Liver (tissue), 9 donors: ENCODE results near the gene ZC3H12D. TPM values are rescaled to one million over a fixed set of nuclear protein-coding genes. Genes with fewer than 3 reads are reported as not detected.

Source experiments
- DNase-seq: peaks from one replicate; pipeline ENCODE4 v3.0.0-alpha.2; 2017; ENCODE audit warnings: low spot score
- H3K27ac ChIP-seq, 2 donors: one replicate each; pipeline ENCODE4 v1.7.0; 2013; ENCODE audit warnings: inconsistent platforms in 2 of 2, low read length in 2 of 2, control low read depth in 1 of 2, low read depth in 1 of 2, mild to moderate bottlenecking in 1 of 2
- H3K27me3 ChIP-seq, 4 donors: one replicate each; pipeline versions ENCODE4 v1.6.1 to v1.7.0; 2013; ENCODE audit warnings: low read length in 3 of 4, inconsistent platforms in 1 of 4, mild to moderate bottlenecking in 1 of 4, moderate library complexity in 1 of 4; ENCODE audit not compliant: control insufficient read depth in 4 of 4, insufficient read depth in 4 of 4
- H3K36me3 ChIP-seq, 4 donors: one replicate each; pipeline versions ENCODE4 v1.6.1 to v1.7.0; 2013; ENCODE audit warnings: low read length in 3 of 4, mild to moderate bottlenecking in 3 of 4, low read depth in 1 of 4, moderate library complexity in 1 of 4; ENCODE audit not compliant: control insufficient read depth in 4 of 4, insufficient read depth in 3 of 4
- H3K4me1 ChIP-seq, 4 donors: one replicate each; pipeline versions ENCODE4 v1.6.1 to v1.7.0; 2013; ENCODE audit warnings: low read length in 3 of 4, mild to moderate bottlenecking in 3 of 4, moderate library complexity in 1 of 4; ENCODE audit not compliant: control insufficient read depth in 4 of 4, insufficient read depth in 4 of 4
- H3K4me3 ChIP-seq, 3 donors: one replicate each; pipeline versions ENCODE4 v1.6.1 to v1.7.0; 2013; ENCODE audit warnings: low read length in 3 of 3, control low read depth in 1 of 3, low read depth in 1 of 3, mild to moderate bottlenecking in 1 of 3
- H3K9ac ChIP-seq, 2 donors: one replicate each; pipeline ENCODE4 v1.7.0; 2013; ENCODE audit warnings: low read length in 2 of 2, mild to moderate bottlenecking in 2 of 2, moderate library complexity in 2 of 2, control low read depth in 1 of 2, low read depth in 1 of 2
- H3K9me3 ChIP-seq, 4 donors: one replicate each; pipeline versions ENCODE4 v1.6.1 to v1.7.0; 2013; ENCODE audit warnings: low read length in 3 of 4; ENCODE audit not compliant: control insufficient read depth in 4 of 4
- CTCF ChIP-seq: fragments of 150-350 bp; IDR thresholded peaks from 2 replicates; pipeline ENCODE4 v1.5.1; 2017; ENCODE audit warnings: improper control_type of control experiment, low read depth, low read length; ENCODE audit not compliant: missing input control
- EGR1 ChIP-seq, 2 donors: IDR thresholded peaks; 2 replicates each; pipeline ENCODE4 v1.6.1; 2016 to 2018; ENCODE audit warnings: antibody characterized with exemption in 2 of 2, low read depth in 2 of 2
- FOXA1 ChIP-seq: IDR thresholded peaks from 2 replicates; pipeline ENCODE4 v1.6.1; 2016; ENCODE audit warnings: antibody characterized with exemption
- FOXA2 ChIP-seq: IDR thresholded peaks from 2 replicates; pipeline ENCODE4 v1.6.1; 2016; ENCODE audit warnings: antibody characterized with exemption
- GABPA ChIP-seq, 2 donors: IDR thresholded peaks in 1 of 2; conservative IDR thresholded peaks in 1 of 2; 2 replicates each; pipeline ENCODE4 v1.6.1; 2016; ENCODE audit warnings: antibody characterized with exemption in 2 of 2, mild to moderate bottlenecking in 1 of 2, moderate library complexity in 1 of 2
- HNF4A ChIP-seq, 2 donors: conservative IDR thresholded peaks; 2 replicates each; pipeline ENCODE4 v1.6.1; 2016; ENCODE audit warnings: antibody characterized with exemption in 2 of 2, mild to moderate bottlenecking in 2 of 2
- HNF4G ChIP-seq: IDR thresholded peaks from 2 replicates; pipeline ENCODE4 v1.6.1; 2016; ENCODE audit warnings: antibody characterized with exemption
- JUND ChIP-seq, 2 donors: IDR thresholded peaks; 2 replicates each; pipeline ENCODE4 v1.6.1; 2016; ENCODE audit warnings: antibody characterized with exemption in 2 of 2
- RAD21 ChIP-seq, 2 donors: IDR thresholded peaks; 2 replicates each; pipeline ENCODE4 v1.6.1; 2016; ENCODE audit warnings: antibody characterized with exemption in 2 of 2, mild to moderate bottlenecking in 2 of 2
- RXRA ChIP-seq, 2 donors: IDR thresholded peaks; 2 replicates each; pipeline ENCODE4 v1.6.1; 2017 to 2018; ENCODE audit warnings: antibody characterized with exemption in 2 of 2, mild to moderate bottlenecking in 1 of 2
- SP1 ChIP-seq: IDR thresholded peaks from 2 replicates; pipeline ENCODE4 v1.6.1; 2018; ENCODE audit warnings: antibody characterized with exemption, mild to moderate bottlenecking
- TAF1 ChIP-seq: conservative IDR thresholded peaks from 2 replicates; pipeline ENCODE4 v1.6.1; 2016; ENCODE audit warnings: antibody characterized with exemption, mild to moderate bottlenecking
- YY1 ChIP-seq: IDR thresholded peaks from 2 replicates; pipeline ENCODE4 v1.6.1; 2016; ENCODE audit warnings: antibody characterized with exemption, mild to moderate bottlenecking
- WGBS: extraction: QIAGEN DNeasy Blood & Tissue Kit; methylation state at CpG from one replicate; pipeline ENCODE4 v1.1.7; 2013; 5-methylcytosine and 5-hydroxymethylcytosine counted together
- polyA plus RNA-seq, 2 donors: library from polyadenylated mRNA; stranded (reverse) in 1 of 2; unstranded in 1 of 2; fragments of 200-250 nt in 1 of 2; fragments of >200 nt in 1 of 2; fragmentation: Nextera tagmentation in 1 of 2; extraction: Ambion mirVana in 1 of 2; gene quantifications; one replicate each; pipeline versions ENCODE4 v1.2.1 to v1.2.3, GENCODE V29; 2013 to 2015
- total RNA-seq, 2 donors: library from RNA; depleted of rRNA; stranded (reverse); fragments of >200 nt; gene quantifications; one replicate each; pipeline ENCODE4 v1.2.3, GENCODE V29; 2014
- TF ChIP-seq, protein P1 (sequence below): IDR thresholded peaks from 2 replicates; pipeline ENCODE4 v1.6.1; 2016; ENCODE audit warnings: antibody characterized with exemption
- TF ChIP-seq, protein P2 (sequence below): IDR thresholded peaks from 2 replicates; pipeline ENCODE4 v1.6.1; 2016; ENCODE audit warnings: antibody characterized with exemption
- TF ChIP-seq, protein P3 (sequence below): IDR thresholded peaks from 2 replicates; pipeline ENCODE4 v1.6.1; 2016; ENCODE audit warnings: antibody characterized with exemption
- TF ChIP-seq, protein P4 (sequence below): IDR thresholded peaks from 2 replicates; pipeline ENCODE4 v1.6.1; 2016; ENCODE audit warnings: antibody characterized with exemption, mild to moderate bottlenecking
- donor health status: healthy.
- donor health status: healthy.
- donor health status: healthy.
- donor health status: healthy.
- donor health status: healthy.

ZC3H12D gene
- total and polyA plus RNA-seq, 4 donors: 0.07 to 1.4 (median 0.84) TPM

DNA sequence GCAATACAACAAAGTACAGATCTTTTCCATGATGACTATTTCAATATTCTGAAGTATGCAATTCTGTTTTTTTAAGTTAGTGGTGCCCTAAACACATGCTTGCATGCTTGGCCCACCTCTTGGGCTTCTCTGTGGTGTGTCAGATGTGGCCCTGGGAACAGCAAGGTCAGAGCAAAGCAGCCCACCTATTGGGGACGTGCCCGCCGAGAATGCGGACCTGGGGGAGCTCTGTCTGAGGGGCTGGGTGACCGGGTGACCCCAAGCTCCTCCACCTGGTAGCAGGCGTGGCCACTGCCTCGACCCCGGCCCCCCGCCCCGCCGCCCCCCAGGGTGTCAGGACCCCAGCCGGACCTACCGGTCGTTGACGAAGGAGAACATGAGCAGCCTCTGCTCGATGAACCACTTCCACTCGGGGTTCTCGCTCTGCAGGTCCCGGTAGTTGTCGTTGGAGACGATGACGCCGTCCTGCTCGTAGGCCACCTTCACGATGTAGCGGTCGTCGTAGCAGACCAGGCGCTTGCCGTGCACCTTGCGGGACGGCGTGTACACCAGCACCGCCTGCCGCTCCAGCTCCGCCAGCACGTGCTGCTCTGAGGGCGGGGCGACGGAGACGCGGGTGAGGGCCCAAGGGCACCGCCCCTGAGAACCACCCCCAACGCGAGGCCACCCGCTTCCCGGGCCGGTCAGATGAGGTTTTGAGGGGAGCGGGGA, 28.3 kb downstream of the ZC3H12D start:
- peaks cover 0 to 1% (median 0%) of the 10 kb centered on the region in 4 donors for H3K36me3 ChIP-seq
- no peak overlapping the region for H3K4me3 ChIP-seq
- no peaks in the 10 kb centered on the region for H3K27me3 ChIP-seq
- no peak overlapping the region for H3K9ac ChIP-seq
- 89% methylated on average over 49 of the region's 49 CpGs for WGBS
- no peaks in the 10 kb centered on the region for H3K9me3 ChIP-seq
- TF ChIP-seq YY1: no peak
- TF ChIP-seq JUND (IDR thresholded peaks at IDR 0.05): no peak
- no peak for TF ChIP-seq SP1
- TF ChIP-seq, protein P1, sequence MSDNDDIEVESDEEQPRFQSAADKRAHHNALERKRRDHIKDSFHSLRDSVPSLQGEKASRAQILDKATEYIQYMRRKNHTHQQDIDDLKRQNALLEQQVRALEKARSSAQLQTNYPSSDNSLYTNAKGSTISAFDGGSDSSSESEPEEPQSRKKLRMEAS: no peak
- TF ChIP-seq GABPA (IDR thresholded peaks at IDR 0.05 in 1 of 2, conservative IDR thresholded peaks at IDR 0.05 in 1 of 2): no peak
- TF ChIP-seq, protein P2, sequence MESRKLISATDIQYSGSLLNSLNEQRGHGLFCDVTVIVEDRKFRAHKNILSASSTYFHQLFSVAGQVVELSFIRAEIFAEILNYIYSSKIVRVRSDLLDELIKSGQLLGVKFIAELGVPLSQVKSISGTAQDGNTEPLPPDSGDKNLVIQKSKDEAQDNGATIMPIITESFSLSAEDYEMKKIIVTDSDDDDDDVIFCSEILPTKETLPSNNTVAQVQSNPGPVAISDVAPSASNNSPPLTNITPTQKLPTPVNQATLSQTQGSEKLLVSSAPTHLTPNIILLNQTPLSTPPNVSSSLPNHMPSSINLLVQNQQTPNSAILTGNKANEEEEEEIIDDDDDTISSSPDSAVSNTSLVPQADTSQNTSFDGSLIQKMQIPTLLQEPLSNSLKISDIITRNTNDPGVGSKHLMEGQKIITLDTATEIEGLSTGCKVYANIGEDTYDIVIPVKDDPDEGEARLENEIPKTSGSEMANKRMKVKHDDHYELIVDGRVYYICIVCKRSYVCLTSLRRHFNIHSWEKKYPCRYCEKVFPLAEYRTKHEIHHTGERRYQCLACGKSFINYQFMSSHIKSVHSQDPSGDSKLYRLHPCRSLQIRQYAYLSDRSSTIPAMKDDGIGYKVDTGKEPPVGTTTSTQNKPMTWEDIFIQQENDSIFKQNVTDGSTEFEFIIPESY: no peak
- TF ChIP-seq RXRA (IDR thresholded peaks at IDR 0.05): no peak
- TF ChIP-seq CTCF: no peak
- TF ChIP-seq, protein P3, sequence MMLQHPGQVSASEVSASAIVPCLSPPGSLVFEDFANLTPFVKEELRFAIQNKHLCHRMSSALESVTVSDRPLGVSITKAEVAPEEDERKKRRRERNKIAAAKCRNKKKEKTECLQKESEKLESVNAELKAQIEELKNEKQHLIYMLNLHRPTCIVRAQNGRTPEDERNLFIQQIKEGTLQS: no peak
- TF ChIP-seq FOXA1: no peak
- no peak for TF ChIP-seq FOXA2
- TF ChIP-seq EGR1 (IDR thresholded peaks at IDR 0.05; ENCODE audit: low read depth in 2 of 2): no peak
- no peak for TF ChIP-seq TAF1
- H3K4me1 ChIP-seq: peaks cover 11 to 21% (median 17%) of the 10 kb centered on the region in 4 donors
- H3K27ac ChIP-seq: no peak overlapping the region
- no peak for DNase-seq

- WGBS: 84% methylated on average over 11 of the region's 11 CpGs
- no peak for DNase-seq
Measured at GRCh38 chr6:149455031-149455732, 29.6 kb downstream of the ZC3H12D start.

More at GRCh38 chr6:149455031-149455732, 29.6 kb downstream of the ZC3H12D start:
- H3K4me1 ChIP-seq: peaks cover 14 to 32% (median 23%) of the 10 kb centered on the region in 4 donors
- H3K9ac ChIP-seq: no peak overlapping the region
- H3K9me3 ChIP-seq: no peaks in the 10 kb centered on the region
- H3K4me3 ChIP-seq: no peak overlapping the region
- H3K27me3 ChIP-seq: no peaks in the 10 kb centered on the region
- peak overlapping the region; percentile 14 to 35 for H3K27ac ChIP-seq
- peaks cover 0 to 1% (median 0%) of the 10 kb centered on the region in 4 donors for H3K36me3 ChIP-seq
- no peak for TF ChIP-seq HNF4G
- TF ChIP-seq FOXA2: no peak
- TF ChIP-seq, protein P4, sequence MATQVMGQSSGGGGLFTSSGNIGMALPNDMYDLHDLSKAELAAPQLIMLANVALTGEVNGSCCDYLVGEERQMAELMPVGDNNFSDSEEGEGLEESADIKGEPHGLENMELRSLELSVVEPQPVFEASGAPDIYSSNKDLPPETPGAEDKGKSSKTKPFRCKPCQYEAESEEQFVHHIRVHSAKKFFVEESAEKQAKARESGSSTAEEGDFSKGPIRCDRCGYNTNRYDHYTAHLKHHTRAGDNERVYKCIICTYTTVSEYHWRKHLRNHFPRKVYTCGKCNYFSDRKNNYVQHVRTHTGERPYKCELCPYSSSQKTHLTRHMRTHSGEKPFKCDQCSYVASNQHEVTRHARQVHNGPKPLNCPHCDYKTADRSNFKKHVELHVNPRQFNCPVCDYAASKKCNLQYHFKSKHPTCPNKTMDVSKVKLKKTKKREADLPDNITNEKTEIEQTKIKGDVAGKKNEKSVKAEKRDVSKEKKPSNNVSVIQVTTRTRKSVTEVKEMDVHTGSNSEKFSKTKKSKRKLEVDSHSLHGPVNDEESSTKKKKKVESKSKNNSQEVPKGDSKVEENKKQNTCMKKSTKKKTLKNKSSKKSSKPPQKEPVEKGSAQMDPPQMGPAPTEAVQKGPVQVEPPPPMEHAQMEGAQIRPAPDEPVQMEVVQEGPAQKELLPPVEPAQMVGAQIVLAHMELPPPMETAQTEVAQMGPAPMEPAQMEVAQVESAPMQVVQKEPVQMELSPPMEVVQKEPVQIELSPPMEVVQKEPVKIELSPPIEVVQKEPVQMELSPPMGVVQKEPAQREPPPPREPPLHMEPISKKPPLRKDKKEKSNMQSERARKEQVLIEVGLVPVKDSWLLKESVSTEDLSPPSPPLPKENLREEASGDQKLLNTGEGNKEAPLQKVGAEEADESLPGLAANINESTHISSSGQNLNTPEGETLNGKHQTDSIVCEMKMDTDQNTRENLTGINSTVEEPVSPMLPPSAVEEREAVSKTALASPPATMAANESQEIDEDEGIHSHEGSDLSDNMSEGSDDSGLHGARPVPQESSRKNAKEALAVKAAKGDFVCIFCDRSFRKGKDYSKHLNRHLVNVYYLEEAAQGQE: no peak
- TF ChIP-seq, protein P1: no peak
- TF ChIP-seq RAD21 (IDR thresholded peaks at IDR 0.05): no peak
- no peak for TF ChIP-seq TAF1
- TF ChIP-seq HNF4A (conservative IDR thresholded peaks at IDR 0.05): no peak
- no peak for TF ChIP-seq RXRA (IDR thresholded peaks at IDR 0.05)
- TF ChIP-seq, protein P3: no peak
- no peak for TF ChIP-seq GABPA (IDR thresholded peaks at IDR 0.05 in 1 of 2, conservative IDR thresholded peaks at IDR 0.05 in 1 of 2)
- no peak for TF ChIP-seq JUND (IDR thresholded peaks at IDR 0.05)
- no peak for TF ChIP-seq SP1
- TF ChIP-seq YY1: no peak
- TF ChIP-seq FOXA1: no peak
- TF ChIP-seq, protein P2: no peak
